ENCODE results near the gene BLVRA.

DNA sequence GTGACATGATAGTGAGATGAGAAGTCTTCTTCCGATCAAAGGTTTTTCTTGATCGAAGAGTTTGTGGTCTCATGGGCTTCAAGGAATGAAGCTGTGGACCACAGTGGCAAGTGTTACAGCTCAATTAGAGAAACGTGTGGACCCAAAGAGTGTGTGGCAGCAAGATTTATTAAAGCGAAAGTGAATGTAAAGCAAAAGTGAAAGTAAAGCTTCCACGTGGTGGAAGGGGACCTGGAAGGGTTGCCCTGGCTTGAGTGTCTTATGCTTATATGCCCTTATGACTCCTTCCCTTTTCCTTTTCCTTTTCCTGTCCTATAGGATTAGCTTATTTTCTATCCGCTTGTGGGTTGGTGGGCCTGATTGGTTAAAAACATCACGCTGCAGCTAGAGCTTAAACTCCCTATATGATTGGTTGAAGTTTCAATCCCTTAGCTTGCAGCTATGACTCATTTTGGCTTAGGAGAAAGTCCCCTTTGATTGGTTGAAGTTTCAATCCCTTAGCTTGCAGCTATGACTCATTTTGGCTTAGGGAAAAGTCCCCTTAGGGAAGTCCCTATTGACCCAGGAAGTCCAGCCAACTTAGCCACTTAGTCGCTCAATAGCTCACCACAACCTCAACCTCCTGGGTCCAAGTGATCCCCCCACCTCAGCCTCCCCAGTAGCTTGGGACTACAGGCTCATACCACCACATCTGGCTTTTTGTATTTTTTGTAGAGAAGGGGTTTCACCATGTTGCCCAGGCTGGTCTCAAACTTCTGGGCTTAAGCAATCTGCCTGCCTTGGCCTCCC is 76.2 kb downstream of the BLVRA start:
- TF ChIP-seq POLR2A (IDR thresholded peaks at IDR 0.05) (no peak), CTCF (IDR thresholded peaks at IDR 0.05) (no peak)

Measured in lower leg skin (tissue), 3 donors.